Type B pancreatic cell (in vitro differentiated cells): Measurements from ENCODE around the gene MFAP2. TPM values are rescaled to one million over a fixed set of nuclear protein-coding genes. Genes with fewer than 3 reads are reported as not detected.

Experiments used
- DNase-seq: peaks from one replicate; pipeline ENCODE4 v3.0.0; 2021; ENCODE audit warnings: mixed read lengths; ENCODE audit not compliant: unreplicated experiment; ENCODE audit errors: extremely low spot score
- H3K27ac Mint-ChIP-seq: 2 replicates; pipeline ENCODE4 v1.8.0; 2021; ENCODE audit warnings: mild to moderate bottlenecking, mixed read lengths
- H3K27me3 Mint-ChIP-seq: 2 replicates; pipeline ENCODE4 v1.8.0; 2021; ENCODE audit warnings: mixed read lengths
- H3K36me3 Mint-ChIP-seq: 2 replicates; pipeline ENCODE4 v1.8.0; 2021; ENCODE audit warnings: mixed read lengths
- H3K4me1 Mint-ChIP-seq: one replicate; pipeline ENCODE4 v1.8.0; 2021; ENCODE audit warnings: mixed read lengths; ENCODE audit not compliant: unreplicated experiment
- H3K4me3 Mint-ChIP-seq: 2 replicates; pipeline ENCODE4 v1.8.0; 2021; ENCODE audit warnings: mild to moderate bottlenecking, mixed read lengths
- H3K9me3 Mint-ChIP-seq: 2 replicates; pipeline ENCODE4 v1.8.0; 2021; ENCODE audit warnings: mixed read lengths
- CTCF ChIP-seq: fragments of 200-600 bp; sonication (generic); conservative IDR thresholded peaks from 2 replicates; pipeline ENCODE4 v1.5.0; 2021; ENCODE audit warnings: antibody characterized with exemption, mild to moderate bottlenecking
- total RNA-seq: library from RNA; stranded (reverse); gene quantifications from 2 replicates; pipeline ENCODE4 v1.2.1, GENCODE V29; 2021; ENCODE audit warnings: low replicate concordance

The MFAP2 gene
- total RNA-seq, 1 donor from 2014 or later = 158 TPM

- DNase-seq = no peak
- H3K4me1 Mint-ChIP-seq = peaks cover 8% of the 10 kb centered on the region
- H3K27me3 Mint-ChIP-seq = no peaks in the 10 kb centered on the region
- no peak overlapping the region for H3K27ac Mint-ChIP-seq
- no peaks in the 10 kb centered on the region for H3K9me3 Mint-ChIP-seq
- TF ChIP-seq CTCF = no peak
- no peak overlapping the region for H3K4me3 Mint-ChIP-seq
- peaks cover 11% of the 10 kb centered on the region for H3K36me3 Mint-ChIP-seq
Observed at GRCh38 chr1:17017435-17017834, 37.0 kb upstream of the MFAP2 start.

GRCh38 chr1:17016317-17016661 lies 35.9 kb upstream of the MFAP2 start:
- Mint-ChIP-seq H3K4me3 (no peak overlapping the region), H3K4me1 (peaks cover 8% of the 10 kb centered on the region), H3K9me3 (no peaks in the 10 kb centered on the region), H3K27ac (peak overlapping the region; percentile 50), H3K27me3 (no peaks in the 10 kb centered on the region), H3K36me3 (peaks cover 11% of the 10 kb centered on the region)
- no peak for DNase-seq
- no peak for TF ChIP-seq CTCF

- Mint-ChIP-seq H3K36me3 (peaks cover 8% of the 10 kb centered on the region), H3K4me3 (no peak overlapping the region), H3K27me3 (no peaks in the 10 kb centered on the region), H3K9me3 (no peaks in the 10 kb centered on the region), H3K4me1 (peaks cover 11% of the 10 kb centered on the region), H3K27ac (no peak overlapping the region)
- TF ChIP-seq CTCF = no peak
- DNase-seq = no peak
Observed at GRCh38 chr1:17014671-17015567, 34.5 kb upstream of the MFAP2 start.

- Mint-ChIP-seq H3K27me3 (no peaks in the 10 kb centered on the region), H3K4me3 (no peak overlapping the region), H3K4me1 (peaks cover 11% of the 10 kb centered on the region), H3K9me3 (no peaks in the 10 kb centered on the region), H3K36me3 (peaks cover under 1% of the 10 kb centered on the region), H3K27ac (no peak overlapping the region)
- no peak for TF ChIP-seq CTCF
- no peak for DNase-seq
Observed at GRCh38 chr1:17013491-17014320, 33.3 kb upstream of the MFAP2 start.

- H3K4me1 Mint-ChIP-seq = peaks cover 11% of the 10 kb centered on the region
- no peak overlapping the region for H3K27ac Mint-ChIP-seq
- H3K9me3 Mint-ChIP-seq = no peaks in the 10 kb centered on the region
- no peaks in the 10 kb centered on the region for H3K36me3 Mint-ChIP-seq
- no peak for TF ChIP-seq CTCF
- no peak for DNase-seq
- H3K4me3 Mint-ChIP-seq = no peak overlapping the region
- H3K27me3 Mint-ChIP-seq = no peaks in the 10 kb centered on the region
Observed at GRCh38 chr1:17012775-17013490, 32.5 kb upstream of the MFAP2 start.
